GM19043 (cell line): ENCODE measurements around the gene RC3H2.
"Not testable (repeated sequence)": the region's sequence is repeated elsewhere in the genome, so short reads cannot be mapped to it uniquely, and the experiment has no call there.

Experiments
- ATAC-seq: cut with Tn5 transposase; IDR thresholded peaks from one replicate; pipeline ENCODE4 v1.9.1; 2021; ENCODE audit warnings: low read depth; ENCODE audit not compliant: unreplicated experiment

RC3H2 gene

GRCh38 chr9:122922713-122923112, 17.6 kb upstream of the RC3H2 start:
- ATAC-seq, result no peak

- no peak for ATAC-seq
These were observed 13.2 kb upstream of the RC3H2 start for GRCh38 chr9:122918310-122918709.

GRCh38 chr9:122912964-122913673, 8.0 kb upstream of the RC3H2 start, which contains the start of gene ZBTB6:
ZBTB6 (minus strand) TSS chr9:122913323; CDS start chr9:122912072, 1,251 bp downstream.
- ATAC-seq, result peak; percentile 97

- no peak for ATAC-seq
These were observed 7.5 kb upstream of the RC3H2 start for GRCh38 chr9:122912671-122912963.

- ATAC-seq, result not testable (repeated sequence)
These were observed 963 bp upstream of the RC3H2 start for GRCh38 chr9:122906122-122906521.

- ATAC-seq, result no peak
These were observed 715 bp downstream of the RC3H2 start for GRCh38 chr9:122904466-122904822.

- no peak for ATAC-seq
These were observed 4.4 kb downstream of the RC3H2 start for GRCh38 chr9:122900791-122901190.

GRCh38 chr9:122897969-122898368, 7.2 kb downstream of the RC3H2 start:
- no peak for ATAC-seq

- no peak for ATAC-seq
These were observed 16.7 kb downstream of the RC3H2 start for GRCh38 chr9:122888480-122888879.

- no peak for ATAC-seq
These were observed 22.0 kb downstream of the RC3H2 start for GRCh38 chr9:122883125-122883524.

- ATAC-seq, result no peak
These were observed 25.7 kb downstream of the RC3H2 start for GRCh38 chr9:122879443-122879842.

- ATAC-seq, result no peak
These were observed 29.6 kb downstream of the RC3H2 start for GRCh38 chr9:122875523-122875922.

GRCh38 chr9:122867276-122867675, 37.9 kb downstream of the RC3H2 start:
- not testable (repeated sequence) for ATAC-seq

- ATAC-seq, result no peak
These were observed 39.1 kb downstream of the RC3H2 start for GRCh38 chr9:122866079-122866478.

GRCh38 chr9:122865300-122865699, 39.9 kb downstream of the RC3H2 start:
- no peak for ATAC-seq

- ATAC-seq, result no peak
These were observed 41.8 kb downstream of the RC3H2 start for GRCh38 chr9:122863407-122863806.

- no peak for ATAC-seq
These were observed 44.6 kb downstream of the RC3H2 start for GRCh38 chr9:122860319-122861142.

- ATAC-seq, result no peak
These were observed 47.3 kb downstream of the RC3H2 start for GRCh38 chr9:122857815-122858214.

GRCh38 chr9:122852085-122852786, 52.9 kb downstream of the RC3H2 start:
- not testable (repeated sequence) for ATAC-seq

GRCh38 chr9:122848256-122848943, 56.8 kb downstream of the RC3H2 start:
- ATAC-seq, result no peak
